GM23338 (cell line): Measurements from ENCODE around the gene NPAT.

Source experiments
- CREB1 ChIP-seq: fragments of 250-450 bp; sonication (Bioruptor Pico); IDR thresholded peaks from 2 replicates; pipeline ENCODE4 v1.5.0; 2020; ENCODE audit warnings: low read depth, mild to moderate bottlenecking, moderate library complexity
- CTCF ChIP-seq, 2 experiments: fragments of 200-600 bp in 1 of 2; sonication (generic) in 1 of 2; conservative IDR thresholded peaks; 2 replicates each; pipeline versions ENCODE4 v1.5.1 to v1.6.1; 2016 to 2017; ENCODE audit warnings: antibody characterized with exemption in 2 of 2, low read depth in 2 of 2, mild to moderate bottlenecking in 2 of 2, moderate library complexity in 1 of 2
- ETS1 ChIP-seq: IDR thresholded peaks from 2 replicates; pipeline ENCODE4 v1.6.1; 2016; ENCODE audit warnings: antibody characterized with exemption
- EZH2 ChIP-seq: fragments of 200-600 bp; sonication (generic); IDR thresholded peaks from one replicate; pipeline ENCODE4 v1.8.0; 2017; ENCODE audit warnings: antibody characterized with exemption, mild to moderate bottlenecking, low read depth; ENCODE audit not compliant: unreplicated experiment
- EZH2phosphoT487 ChIP-seq: fragments of 200-600 bp; sonication (generic); IDR thresholded peaks from one replicate; pipeline ENCODE4 v1.8.1; 2018; ENCODE audit warnings: antibody characterized with exemption; ENCODE audit not compliant: unreplicated experiment
- JUNB ChIP-seq: IDR thresholded peaks from one replicate; pipeline ENCODE4 v1.6.1; 2016; ENCODE audit warnings: antibody characterized with exemption; ENCODE audit not compliant: unreplicated experiment
- NANOG ChIP-seq: IDR thresholded peaks from 2 replicates; pipeline ENCODE4 v1.6.1; 2016; ENCODE audit warnings: antibody characterized with exemption, borderline replicate concordance
- POLR2AphosphoS5 ChIP-seq: IDR thresholded peaks from 2 replicates; pipeline ENCODE4 v1.6.1; 2016; ENCODE audit warnings: antibody characterized with exemption, low read depth
- ZNF331 ChIP-seq: fragments of 250-450 bp; sonication (Bioruptor Pico); IDR thresholded peaks from 2 replicates; pipeline ENCODE4 v1.5.0; 2020; ENCODE audit warnings: low read depth, mild to moderate bottlenecking, moderate library complexity
- TF ChIP-seq, protein P1 (sequence below): IDR thresholded peaks from one replicate; pipeline ENCODE4 v1.6.1; 2018; ENCODE audit warnings: antibody characterized with exemption; ENCODE audit not compliant: unreplicated experiment

DNA sequence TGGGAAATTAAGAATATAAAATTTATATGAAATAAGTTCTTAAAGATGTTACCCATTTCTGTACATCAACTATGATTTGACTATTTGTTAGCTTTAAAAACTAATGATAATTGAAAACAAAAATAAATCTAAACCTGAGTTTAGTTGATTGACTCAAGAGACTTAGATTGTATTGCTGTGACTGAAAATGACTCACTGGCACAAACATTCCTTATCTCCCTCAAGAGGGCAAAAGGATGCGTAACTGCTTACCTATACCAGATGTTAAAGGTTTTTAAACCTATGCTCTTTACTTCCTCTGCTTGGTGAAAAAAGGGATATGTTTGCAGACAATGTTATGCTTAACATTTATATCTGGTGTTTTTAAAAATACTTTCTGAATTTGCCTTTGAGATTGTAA is 30.7 kb upstream of the NPAT start:
- TF ChIP-seq POLR2AphosphoS5 (no peak), CTCF (conservative IDR thresholded peaks at IDR 0.05; ENCODE audit: low read depth in 2 of 2) (no peak), EZH2 (no peak), ETS1 (no peak), EZH2phosphoT487 (no peak), NANOG (no peak), CREB1 (no peak), JUNB (no peak), ZNF331 (no peak)
- TF ChIP-seq, protein P1, sequence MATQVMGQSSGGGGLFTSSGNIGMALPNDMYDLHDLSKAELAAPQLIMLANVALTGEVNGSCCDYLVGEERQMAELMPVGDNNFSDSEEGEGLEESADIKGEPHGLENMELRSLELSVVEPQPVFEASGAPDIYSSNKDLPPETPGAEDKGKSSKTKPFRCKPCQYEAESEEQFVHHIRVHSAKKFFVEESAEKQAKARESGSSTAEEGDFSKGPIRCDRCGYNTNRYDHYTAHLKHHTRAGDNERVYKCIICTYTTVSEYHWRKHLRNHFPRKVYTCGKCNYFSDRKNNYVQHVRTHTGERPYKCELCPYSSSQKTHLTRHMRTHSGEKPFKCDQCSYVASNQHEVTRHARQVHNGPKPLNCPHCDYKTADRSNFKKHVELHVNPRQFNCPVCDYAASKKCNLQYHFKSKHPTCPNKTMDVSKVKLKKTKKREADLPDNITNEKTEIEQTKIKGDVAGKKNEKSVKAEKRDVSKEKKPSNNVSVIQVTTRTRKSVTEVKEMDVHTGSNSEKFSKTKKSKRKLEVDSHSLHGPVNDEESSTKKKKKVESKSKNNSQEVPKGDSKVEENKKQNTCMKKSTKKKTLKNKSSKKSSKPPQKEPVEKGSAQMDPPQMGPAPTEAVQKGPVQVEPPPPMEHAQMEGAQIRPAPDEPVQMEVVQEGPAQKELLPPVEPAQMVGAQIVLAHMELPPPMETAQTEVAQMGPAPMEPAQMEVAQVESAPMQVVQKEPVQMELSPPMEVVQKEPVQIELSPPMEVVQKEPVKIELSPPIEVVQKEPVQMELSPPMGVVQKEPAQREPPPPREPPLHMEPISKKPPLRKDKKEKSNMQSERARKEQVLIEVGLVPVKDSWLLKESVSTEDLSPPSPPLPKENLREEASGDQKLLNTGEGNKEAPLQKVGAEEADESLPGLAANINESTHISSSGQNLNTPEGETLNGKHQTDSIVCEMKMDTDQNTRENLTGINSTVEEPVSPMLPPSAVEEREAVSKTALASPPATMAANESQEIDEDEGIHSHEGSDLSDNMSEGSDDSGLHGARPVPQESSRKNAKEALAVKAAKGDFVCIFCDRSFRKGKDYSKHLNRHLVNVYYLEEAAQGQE = no peak
